BLaER1 (cell line): Measurements from ENCODE around the gene TRMT61A.
A peak's percentile ranks its signal among the peaks of the same experiment; 100 is the strongest.

Experiments
- H3K27ac ChIP-seq: shearing (Covaris generic); formaldehyde crosslinking; 2 replicates; pipeline ENCODE4 v1.8.1; 2022
- H3K27me3 ChIP-seq: shearing (Covaris generic); formaldehyde crosslinking; 2 replicates; pipeline ENCODE4 v1.8.1; 2022
- H3K36me3 ChIP-seq: shearing (Covaris generic); formaldehyde crosslinking; 2 replicates; pipeline ENCODE4 v1.8.1; 2022
- H3K4me1 ChIP-seq: shearing (Covaris generic); formaldehyde crosslinking; 2 replicates; pipeline ENCODE4 v1.8.1; 2022
- H3K4me2 ChIP-seq: shearing (Covaris generic); formaldehyde crosslinking; 2 replicates; pipeline ENCODE4 v1.8.1; 2022
- H3K4me3 ChIP-seq: shearing (Covaris generic); formaldehyde crosslinking; 2 replicates; pipeline ENCODE4 v1.8.1; 2022
- H3K9ac ChIP-seq: shearing (Covaris generic); formaldehyde crosslinking; 2 replicates; pipeline ENCODE4 v1.8.1; 2022
- H3K9me3 ChIP-seq: shearing (Covaris generic); formaldehyde crosslinking; 2 replicates; pipeline ENCODE4 v1.8.1; 2022
- H4K20me1 ChIP-seq: shearing (Covaris generic); formaldehyde crosslinking; 2 replicates; pipeline ENCODE4 v1.8.1; 2022
- Cebpa-rat ChIP-seq: shearing (Covaris generic); IDR thresholded peaks from 2 replicates; pipeline ENCODE4 v1.8.1; 2022

The TRMT61A gene

DNA sequence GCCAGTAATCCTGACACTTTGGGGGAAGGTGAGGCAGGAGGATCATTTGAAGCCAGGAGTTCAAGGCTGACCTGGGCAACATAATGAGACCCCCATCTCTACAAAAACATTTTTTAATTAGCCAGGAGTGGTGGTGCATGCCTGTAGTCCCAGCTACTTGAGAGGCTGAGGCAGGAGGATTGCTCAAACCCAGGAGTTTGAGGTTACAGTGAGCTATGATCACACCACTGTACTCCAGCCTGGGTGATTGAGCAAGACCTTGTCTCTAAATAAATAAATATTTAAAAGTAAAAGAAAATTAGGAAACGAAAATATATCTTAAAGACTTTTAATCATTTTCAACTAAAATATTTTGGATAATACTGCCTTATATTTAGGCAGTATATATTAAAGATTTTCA lies 32.2 kb upstream of the TRMT61A start:
- TF ChIP-seq Cebpa-rat: no peak
- Histone ChIP-seq H4K20me1 (0 out of 2 replicates have a peak, but pooled peaks cover 5% of the 10 kb centered on the region), H3K9me3 (no peaks in the 10 kb centered on the region), H3K4me3 (no peak overlapping the region), H3K9ac (no peak overlapping the region), H3K4me2 (no peak overlapping the region), H3K4me1 (peaks cover 26% of the 10 kb centered on the region), H3K27ac (no peak overlapping the region), H3K36me3 (peaks cover 84% of the 10 kb centered on the region), H3K27me3 (no peaks in the 10 kb centered on the region)

DNA sequence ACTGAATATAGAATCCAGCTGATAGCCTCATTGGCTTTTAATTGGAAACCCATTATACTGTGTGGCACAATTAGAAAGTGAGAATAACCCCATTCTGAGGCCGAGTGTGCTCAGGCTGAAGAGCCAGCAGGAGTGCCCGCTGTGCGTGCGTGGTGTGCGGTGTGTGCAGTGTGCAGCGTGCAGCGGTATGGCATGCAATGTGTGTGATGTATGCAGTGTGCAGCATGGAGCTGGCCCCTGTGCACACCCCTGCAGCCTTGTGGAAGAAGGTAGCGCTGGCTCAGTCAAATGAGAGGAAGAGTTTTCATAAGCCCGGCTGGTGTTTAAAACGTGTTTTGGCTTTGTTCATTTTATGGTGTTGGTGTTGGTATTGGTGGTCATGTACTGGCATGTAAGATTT lies 29.3 kb upstream of the TRMT61A start:
- TF ChIP-seq Cebpa-rat: no peak
- Histone ChIP-seq H3K4me1 (peaks cover 48% of the 10 kb centered on the region), H3K27me3 (no peaks in the 10 kb centered on the region), H3K9me3 (no peaks in the 10 kb centered on the region), H3K4me2 (peak overlapping the region; percentile 84; the same call in 1 of the 2 replicates), H4K20me1 (0 out of 2 replicates have a peak, but pooled peaks cover 5% of the 10 kb centered on the region), H3K27ac (no peak overlapping the region), H3K9ac (no peak overlapping the region), H3K36me3 (peaks cover 80% of the 10 kb centered on the region), H3K4me3 (no peak overlapping the region)

DNA sequence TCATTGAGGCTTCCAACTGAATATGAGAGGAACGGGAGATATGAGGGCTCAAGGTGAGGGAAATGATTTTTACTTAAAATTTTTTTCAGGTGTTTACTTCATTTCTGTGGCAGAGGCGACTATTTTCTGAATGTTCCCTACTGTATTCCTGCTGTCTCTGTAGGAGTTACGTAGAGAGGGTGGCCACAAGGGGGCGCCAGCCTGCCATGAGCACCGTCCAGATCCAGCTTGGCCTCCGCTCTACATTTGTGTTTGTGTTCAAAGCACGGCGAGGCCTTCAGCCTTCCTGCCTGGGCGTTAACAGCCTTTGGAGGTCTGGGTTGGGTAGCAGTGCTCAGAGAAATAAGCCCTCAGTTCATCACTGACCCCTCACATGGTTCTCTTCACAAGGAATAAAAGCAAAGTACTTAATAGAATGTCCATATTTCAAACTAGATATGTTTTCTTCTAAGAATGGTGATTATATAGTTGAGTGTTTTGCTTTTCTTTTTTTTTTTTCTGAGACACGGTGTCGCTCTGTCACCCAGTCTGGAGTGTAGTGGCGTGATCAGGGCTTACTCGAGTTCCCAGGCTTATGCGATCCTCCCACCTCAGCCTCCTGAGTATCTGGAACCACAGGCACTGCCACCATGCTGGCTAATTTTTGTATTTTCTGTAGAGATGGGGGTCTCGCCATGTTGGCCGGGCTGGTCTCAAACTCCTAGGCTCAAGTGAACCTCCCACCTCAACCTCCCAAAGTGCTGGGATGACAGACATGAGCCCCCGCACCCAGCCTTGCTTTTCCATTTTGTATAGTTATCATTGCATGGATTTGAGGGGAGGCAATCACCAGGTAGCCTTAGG lies 28.6 kb upstream of the TRMT61A start:
- H3K27me3 ChIP-seq: no peaks in the 10 kb centered on the region
- no peak for TF ChIP-seq Cebpa-rat
- H4K20me1 ChIP-seq: 0 out of 2 replicates have a peak, but pooled peaks cover 5% of the 10 kb centered on the region
- peaks cover 80% of the 10 kb centered on the region for H3K36me3 ChIP-seq
- H3K27ac ChIP-seq: peak overlapping the region; percentile 70
- no peaks in the 10 kb centered on the region for H3K9me3 ChIP-seq
- H3K4me1 ChIP-seq: peaks cover 48% of the 10 kb centered on the region
- peak overlapping the region; percentile 84 for H3K4me2 ChIP-seq
- no peak overlapping the region for H3K4me3 ChIP-seq
- H3K9ac ChIP-seq: peak overlapping the region; percentile 46

DNA sequence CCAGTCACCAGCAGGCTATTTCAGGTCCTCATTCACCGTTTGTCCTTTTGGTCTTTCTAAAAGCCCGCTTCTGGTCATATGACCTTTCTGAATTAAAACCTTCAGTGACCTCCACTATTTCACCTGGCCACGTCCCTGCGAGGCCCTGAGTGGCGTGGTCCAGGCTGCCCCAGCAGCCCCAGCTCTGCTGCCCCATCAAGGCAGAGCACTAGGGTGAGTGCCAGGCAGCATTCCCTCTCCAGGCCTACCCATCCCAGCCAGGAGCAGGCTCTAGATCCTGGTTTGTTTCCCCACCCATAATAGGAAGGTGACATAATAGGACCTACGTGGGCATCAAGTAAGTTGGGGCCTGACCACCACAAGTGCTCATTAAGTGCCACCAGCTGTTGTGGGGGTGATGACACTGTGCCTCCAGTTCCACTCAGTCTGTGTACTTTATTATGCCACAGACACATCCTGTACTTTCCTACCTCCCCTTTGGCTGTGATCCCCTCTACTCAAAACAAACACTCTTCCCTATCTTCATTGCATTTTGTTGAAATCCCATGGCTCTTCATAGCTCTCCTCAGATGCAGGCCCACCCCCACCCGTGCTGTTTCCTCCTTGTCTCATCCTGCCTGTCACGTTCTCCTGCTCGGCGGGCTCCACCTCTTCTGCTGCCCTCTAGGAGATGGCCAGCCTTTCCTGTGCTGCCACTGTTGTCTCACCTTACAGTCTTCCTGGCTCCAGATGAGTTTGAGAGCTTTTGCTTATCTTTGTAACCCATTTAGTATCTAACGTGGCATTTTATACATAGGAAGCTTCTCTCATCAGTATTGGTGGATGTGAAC lies 27.7 kb upstream of the TRMT61A start:
- Histone ChIP-seq H3K9ac (peak overlapping the region; percentile 46), H4K20me1 (0 out of 2 replicates have a peak, but pooled peaks cover 5% of the 10 kb centered on the region), H3K4me1 (peaks cover 52% of the 10 kb centered on the region), H3K4me3 (peak overlapping the region; percentile 48), H3K27ac (peak overlapping the region; percentile 70), H3K4me2 (peak overlapping the region; percentile 84), H3K9me3 (no peaks in the 10 kb centered on the region), H3K36me3 (peaks cover 80% of the 10 kb centered on the region), H3K27me3 (no peaks in the 10 kb centered on the region)
- no peak for TF ChIP-seq Cebpa-rat

DNA sequence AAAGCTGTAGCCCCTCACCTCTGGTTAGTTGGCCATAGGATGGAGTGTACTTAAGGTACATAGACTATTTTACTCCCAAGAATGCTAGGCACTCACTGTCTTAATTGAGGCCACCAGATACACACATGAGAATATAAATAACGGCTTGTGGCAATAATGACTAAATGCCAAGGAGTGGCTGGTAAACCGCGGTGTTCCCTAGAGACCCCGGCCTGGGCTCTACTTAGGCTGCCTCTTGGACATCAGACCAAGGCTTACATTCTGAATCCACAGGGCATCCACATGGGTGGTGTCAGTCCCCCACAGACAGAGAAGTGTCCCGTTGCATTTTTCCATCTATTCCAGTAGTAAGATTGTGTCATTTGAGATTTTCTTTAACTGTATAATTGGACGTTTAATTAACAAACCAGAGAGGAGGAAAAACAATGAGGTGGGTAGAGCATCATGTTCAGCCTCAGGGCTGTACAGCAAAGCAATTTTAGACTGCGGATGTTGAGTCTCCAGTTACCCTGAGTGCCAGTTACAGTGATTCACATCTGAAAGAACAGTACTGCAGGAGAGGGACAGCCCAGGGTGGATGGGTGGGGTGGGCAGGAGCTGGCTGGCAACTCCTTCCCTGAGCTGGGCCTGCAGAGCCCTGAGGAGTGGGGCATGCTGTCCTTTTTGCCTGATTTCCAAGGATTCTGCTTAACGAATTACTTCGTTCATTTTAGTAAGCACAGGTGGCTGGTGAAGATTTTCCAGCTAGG lies 26.9 kb upstream of the TRMT61A start:
- H3K9me3 ChIP-seq: no peaks in the 10 kb centered on the region
- peak overlapping the region; percentile 84 for H3K4me2 ChIP-seq
- H3K27ac ChIP-seq: peak overlapping the region; percentile 70
- peak overlapping the region; percentile 48 for H3K4me3 ChIP-seq
- peaks cover 57% of the 10 kb centered on the region for H3K4me1 ChIP-seq
- peak overlapping the region; percentile 46 for H3K9ac ChIP-seq
- no peaks in the 10 kb centered on the region for H3K27me3 ChIP-seq
- peaks cover 73% of the 10 kb centered on the region for H3K36me3 ChIP-seq
- 0 out of 2 replicates have a peak, but pooled peaks cover 5% of the 10 kb centered on the region for H4K20me1 ChIP-seq
- TF ChIP-seq Cebpa-rat: no peak

DNA sequence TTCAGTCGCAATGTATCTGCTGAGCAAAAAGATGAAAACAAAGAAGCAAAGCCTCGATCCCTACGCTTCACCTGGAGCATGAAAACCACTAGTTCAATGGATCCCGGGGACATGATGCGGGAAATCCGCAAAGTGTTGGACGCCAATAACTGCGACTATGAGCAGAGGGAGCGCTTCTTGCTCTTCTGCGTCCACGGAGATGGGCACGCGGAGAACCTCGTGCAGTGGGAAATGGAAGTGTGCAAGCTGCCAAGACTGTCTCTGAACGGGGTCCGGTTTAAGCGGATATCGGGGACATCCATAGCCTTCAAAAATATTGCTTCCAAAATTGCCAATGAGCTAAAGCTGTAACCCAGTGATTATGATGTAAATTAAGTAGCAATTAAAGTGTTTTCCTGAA lies 26.1 kb upstream of the TRMT61A start:
- Histone ChIP-seq H3K4me3 (no peak overlapping the region), H3K9me3 (no peaks in the 10 kb centered on the region), H3K9ac (peak overlapping the region; percentile 43; the same call in 1 of the 2 replicates), H3K27ac (peak overlapping the region; percentile 70), H3K4me2 (peak overlapping the region; percentile 84), H3K4me1 (peaks cover 60% of the 10 kb centered on the region), H3K27me3 (no peaks in the 10 kb centered on the region), H3K36me3 (peaks cover 69% of the 10 kb centered on the region), H4K20me1 (0 out of 2 replicates have a peak, but pooled peaks cover 5% of the 10 kb centered on the region)
- no peak for TF ChIP-seq Cebpa-rat

DNA sequence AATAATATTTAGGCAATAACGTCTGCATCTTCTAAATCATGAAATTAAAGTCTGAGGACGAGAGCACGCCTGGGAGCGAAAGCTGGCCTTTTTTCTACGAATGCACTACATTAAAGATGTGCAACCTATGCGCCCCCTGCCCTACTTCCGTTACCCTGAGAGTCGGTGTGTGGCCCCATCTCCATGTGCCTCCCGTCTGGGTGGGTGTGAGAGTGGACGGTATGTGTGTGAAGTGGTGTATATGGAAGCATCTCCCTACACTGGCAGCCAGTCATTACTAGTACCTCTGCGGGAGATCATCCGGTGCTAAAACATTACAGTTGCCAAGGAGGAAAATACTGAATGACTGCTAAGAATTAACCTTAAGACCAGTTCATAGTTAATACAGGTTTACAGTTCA lies 25.7 kb upstream of the TRMT61A start:
- H3K4me1 ChIP-seq: peaks cover 60% of the 10 kb centered on the region
- peaks cover 71% of the 10 kb centered on the region for H3K36me3 ChIP-seq
- H3K9me3 ChIP-seq: no peaks in the 10 kb centered on the region
- H3K9ac ChIP-seq: no peak overlapping the region
- 0 out of 2 replicates have a peak, but pooled peaks cover 5% of the 10 kb centered on the region for H4K20me1 ChIP-seq
- peak overlapping the region; percentile 84 for H3K4me2 ChIP-seq
- H3K4me3 ChIP-seq: no peak overlapping the region
- H3K27ac ChIP-seq: peak overlapping the region; percentile 70; the same call in 1 of the 2 replicates
- TF ChIP-seq Cebpa-rat: no peak
- H3K27me3 ChIP-seq: no peaks in the 10 kb centered on the region

DNA sequence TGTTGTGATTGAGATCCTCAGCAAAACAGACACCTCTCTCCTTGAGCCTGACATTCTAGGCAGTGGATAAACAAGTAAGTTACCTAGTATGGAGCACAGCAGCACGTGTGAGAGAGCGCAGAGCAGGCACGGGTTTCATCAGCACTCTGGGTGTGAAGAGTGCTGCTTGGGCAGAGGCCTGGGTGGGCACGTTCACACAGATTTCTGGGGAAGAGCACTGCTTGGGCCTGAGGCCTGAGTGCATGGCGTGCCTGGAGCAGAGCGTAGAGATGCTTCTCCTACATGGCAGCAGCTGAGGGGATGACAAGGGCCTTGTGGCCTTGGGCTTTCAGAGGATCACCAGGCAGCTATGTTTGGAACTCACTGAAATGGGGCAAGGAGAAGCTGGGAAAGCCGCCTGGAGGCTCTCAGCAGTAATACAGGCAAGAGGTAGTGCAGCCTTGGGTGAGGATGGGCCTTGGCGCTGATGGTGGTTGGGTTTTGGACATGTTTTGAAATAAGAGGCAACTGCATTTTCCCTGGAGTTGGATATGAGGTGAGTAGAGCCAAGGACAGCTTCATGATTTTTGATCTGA lies 23.9 kb upstream of the TRMT61A start:
- Histone ChIP-seq H3K4me2 (no peak overlapping the region), H3K4me3 (no peak overlapping the region), H3K27ac (no peak overlapping the region), H3K36me3 (peaks cover 73% of the 10 kb centered on the region), H3K27me3 (no peaks in the 10 kb centered on the region), H3K9ac (no peak overlapping the region), H4K20me1 (no peaks in the 10 kb centered on the region), H3K9me3 (no peaks in the 10 kb centered on the region), H3K4me1 (peaks cover 52% of the 10 kb centered on the region)
- TF ChIP-seq Cebpa-rat: no peak

DNA sequence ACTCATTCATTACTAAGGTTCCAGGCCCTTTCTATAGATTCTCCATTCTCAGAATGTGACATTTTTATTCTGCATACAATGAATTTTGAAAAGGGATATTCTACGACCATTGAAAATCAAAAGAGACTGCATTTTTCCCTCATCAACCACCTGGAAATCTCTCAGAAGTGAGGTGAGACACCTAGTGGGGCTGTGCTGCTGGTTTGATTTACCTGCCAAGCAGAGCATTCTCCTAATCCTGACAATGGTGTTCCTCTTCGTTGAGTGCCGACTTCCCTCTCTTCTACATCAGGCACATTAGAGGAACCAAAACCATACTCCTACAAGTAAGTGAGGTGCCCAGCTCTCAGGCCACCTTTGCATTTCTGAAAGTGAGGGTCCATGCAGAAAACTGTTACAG lies 21.2 kb upstream of the TRMT61A start:
- Histone ChIP-seq H3K4me2 (no peak overlapping the region), H3K9ac (no peak overlapping the region), H3K9me3 (no peaks in the 10 kb centered on the region), H4K20me1 (no peaks in the 10 kb centered on the region), H3K27me3 (no peaks in the 10 kb centered on the region), H3K27ac (no peak overlapping the region), H3K4me1 (peaks cover 36% of the 10 kb centered on the region), H3K4me3 (no peak overlapping the region), H3K36me3 (peaks cover 68% of the 10 kb centered on the region)
- no peak for TF ChIP-seq Cebpa-rat
